Measurements from ENCODE around the gene CTPS2.
"Not testable (repeated sequence)": the region's sequence is repeated elsewhere in the genome, so short reads cannot be mapped to it uniquely, and the experiment has no call there.

CTPS2 gene

DNA sequence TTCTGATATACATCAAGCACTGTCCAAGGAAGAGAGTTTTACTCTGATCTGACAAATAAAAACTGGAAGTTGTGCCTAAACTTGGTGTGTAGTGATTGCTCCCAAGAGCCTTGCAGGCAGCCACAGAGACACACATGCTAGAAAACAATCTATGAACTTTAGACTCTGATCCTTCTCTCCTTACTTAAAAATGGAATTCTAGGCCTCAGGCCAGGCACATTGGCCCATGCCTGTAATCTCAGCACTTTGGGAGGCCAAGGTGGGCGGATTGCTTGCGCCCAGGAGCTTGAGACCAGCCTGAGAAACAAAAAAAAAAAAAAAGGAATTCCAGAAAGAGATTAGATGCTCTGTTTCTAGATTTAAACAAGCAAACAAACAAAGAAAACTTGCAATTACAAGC lies 108.1 kb downstream of the CTPS2 start:
- no peak for DNase-seq (ENCODE audit: low spot score)
- no peak for FAIRE-seq

GRCh38 chrX:16603822-16604221 lies 108.6 kb downstream of the CTPS2 start:
- DNase-seq (ENCODE audit: low spot score) = no peak
- FAIRE-seq = no peak

DNA sequence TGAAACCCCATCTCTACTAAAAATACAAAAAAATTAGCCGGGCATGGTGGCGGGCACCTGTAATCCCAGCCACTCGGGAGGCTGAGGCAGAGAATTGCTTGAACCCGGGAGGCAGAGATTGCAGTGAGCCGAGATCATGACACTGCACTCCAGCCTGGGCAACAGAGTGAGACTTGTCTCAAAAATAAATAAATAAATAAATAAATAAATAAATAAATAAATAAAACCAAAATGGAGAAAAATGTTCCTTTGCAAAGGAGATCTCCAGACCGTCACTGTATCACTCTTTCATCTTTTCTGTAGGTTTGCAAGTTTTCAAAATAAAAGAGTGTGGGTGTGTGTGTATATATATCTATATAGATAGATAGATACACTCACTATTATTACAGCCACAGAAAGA lies 109.2 kb downstream of the CTPS2 start:
- not testable (repeated sequence) for FAIRE-seq; DNase-seq (ENCODE audit: low spot score)

- FAIRE-seq = no peak
- no peak for DNase-seq (ENCODE audit: low spot score)
Measured at GRCh38 chrX:16601885-16602284, 110.6 kb downstream of the CTPS2 start.

GRCh38 chrX:16594490-16594889 lies 118.0 kb downstream of the CTPS2 start:
- FAIRE-seq (no peak), DNase-seq (ENCODE audit: low spot score) (no peak)

GRCh38 chrX:16593801-16594200 lies 118.7 kb downstream of the CTPS2 start:
- no peak for DNase-seq (ENCODE audit: low spot score)
- FAIRE-seq = no peak

GRCh38 chrX:16592194-16592770 lies 120.2 kb downstream of the CTPS2 start:
- DNase-seq (ENCODE audit: low spot score) = no peak
- FAIRE-seq = no peak

DNA sequence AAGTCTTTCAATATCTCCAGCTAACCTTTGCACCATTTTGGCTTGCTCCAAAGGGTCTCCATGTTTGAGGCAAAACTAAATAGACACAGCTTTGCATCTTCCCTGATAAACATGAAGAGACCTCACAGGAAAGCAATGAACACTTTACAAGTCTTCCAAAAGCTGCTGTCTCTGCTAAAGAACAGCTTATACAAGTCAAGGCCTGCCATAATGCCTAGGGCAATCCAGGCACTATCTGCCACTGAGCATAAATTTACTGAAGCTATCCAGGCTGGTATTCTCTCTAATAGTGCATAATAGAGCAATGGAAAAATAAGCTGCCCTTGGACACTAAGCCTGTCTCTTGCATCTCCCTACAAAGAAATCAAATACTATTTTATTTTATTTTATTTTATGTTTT lies 122.6 kb downstream of the CTPS2 start:
- no peak for DNase-seq (ENCODE audit: low spot score)
- FAIRE-seq = no peak

DNA sequence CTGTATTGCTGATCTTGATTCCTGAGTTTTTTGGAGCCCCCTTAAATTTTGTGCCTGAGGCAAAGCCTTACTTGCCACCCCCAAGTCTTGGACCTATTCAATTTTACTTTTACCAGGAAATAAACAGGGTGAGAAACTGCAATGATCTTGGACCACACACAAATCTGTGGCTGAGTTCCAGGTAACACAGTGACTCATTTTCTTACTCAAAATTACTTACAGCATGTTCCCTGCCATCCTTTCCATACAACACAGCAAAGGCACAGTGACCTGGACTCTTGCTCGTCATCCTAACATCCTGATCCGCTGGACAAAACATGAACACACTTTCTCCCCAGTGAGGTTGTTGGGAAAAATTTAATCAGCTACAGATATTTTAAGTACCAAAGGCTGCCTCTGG lies 123.3 kb downstream of the CTPS2 start:
- FAIRE-seq = no peak
- DNase-seq (ENCODE audit: low spot score) = peak; percentile 9

DNA sequence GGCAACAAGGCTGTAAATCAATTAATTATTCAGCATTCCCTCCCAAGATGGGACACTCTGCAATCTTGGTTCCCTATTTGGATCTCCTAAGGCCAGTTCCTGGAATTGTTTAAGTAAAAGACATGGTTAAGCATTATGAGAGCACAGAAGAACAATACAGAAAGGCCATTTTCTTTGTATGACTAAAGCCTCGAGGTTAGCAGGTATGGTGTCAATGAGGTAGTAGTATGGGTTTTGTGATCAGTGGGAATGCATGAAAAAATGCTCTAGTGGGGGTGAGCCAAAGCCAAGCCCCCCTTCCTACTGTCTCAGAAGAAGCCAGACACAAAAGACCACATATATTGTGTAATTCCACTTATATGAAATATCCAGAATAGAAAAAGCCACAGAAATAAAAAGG lies 124.2 kb downstream of the CTPS2 start:
- no peak for FAIRE-seq
- no peak for DNase-seq (ENCODE audit: low spot score)

- FAIRE-seq = no peak
Measured at GRCh38 chrX:16587836-16588235, 124.6 kb downstream of the CTPS2 start.

DNA sequence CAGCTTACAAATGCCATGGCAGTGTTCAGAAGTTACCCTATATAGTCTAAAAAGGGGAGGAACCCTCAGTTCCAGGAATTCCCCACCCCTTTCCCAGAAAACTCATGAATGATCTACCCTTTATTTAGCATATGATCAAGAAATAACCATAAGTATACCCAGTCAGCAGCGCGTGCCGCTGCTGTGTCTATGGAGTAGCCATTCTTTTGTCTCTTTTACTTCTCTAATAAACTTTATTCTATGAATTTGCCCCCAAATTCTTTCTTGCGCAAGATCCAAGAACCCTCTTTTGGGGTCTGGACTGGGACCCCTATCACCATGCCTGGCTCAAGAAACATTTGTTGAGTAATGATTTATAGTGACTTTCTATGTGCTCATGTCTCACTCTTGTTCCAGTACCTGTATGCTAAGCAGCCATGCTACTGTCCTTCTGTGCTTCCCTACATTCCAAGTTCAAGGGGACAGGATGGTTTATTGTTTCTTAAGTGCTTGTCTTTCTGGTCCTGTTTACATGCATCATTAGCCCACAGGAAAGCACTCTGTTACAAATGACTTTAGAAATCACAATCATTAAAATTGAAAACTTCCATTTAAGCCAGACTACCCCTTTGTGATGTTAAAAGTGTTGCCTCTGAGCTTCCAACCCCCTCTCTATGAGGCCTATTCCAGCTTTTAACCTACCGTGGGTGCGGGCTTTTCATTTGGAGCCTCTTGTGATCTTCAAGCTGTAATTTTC lies 125.9 kb downstream of the CTPS2 start:
- no peak for FAIRE-seq

More at GRCh38 chrX:16587836-16588235, 124.6 kb downstream of the CTPS2 start:
- DNase-seq (ENCODE audit: low spot score) = no peak

GRCh38 chrX:16585486-16586376 lies 126.7 kb downstream of the CTPS2 start:
- no peak for FAIRE-seq
- no peak for DNase-seq (ENCODE audit: low spot score)

More for the DNA sequence above, 125.9 kb downstream of the CTPS2 start:
- no peak for DNase-seq (ENCODE audit: low spot score)

GRCh38 chrX:16580004-16580797 lies 132.3 kb downstream of the CTPS2 start:
- not testable (repeated sequence) for DNase-seq (ENCODE audit: low spot score); FAIRE-seq

DNA sequence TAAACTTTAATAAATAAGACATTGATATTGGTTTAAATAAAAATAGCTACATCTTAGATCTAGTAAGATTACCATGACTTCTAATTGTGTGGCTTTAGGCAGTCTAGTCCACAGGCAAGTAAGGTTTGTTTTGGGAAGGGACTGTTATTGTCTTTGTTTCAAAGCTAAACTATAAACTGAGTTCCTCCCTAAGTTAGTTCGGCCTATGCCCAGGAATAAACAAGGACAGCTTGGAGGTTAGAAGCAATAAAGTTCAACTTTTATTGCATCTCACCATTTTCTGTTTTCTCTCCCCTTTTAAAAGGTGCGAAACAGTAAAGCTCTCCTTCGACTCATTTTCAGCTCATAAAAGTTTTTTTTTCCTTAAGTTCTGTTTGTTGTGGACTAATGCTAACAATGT lies 133.0 kb downstream of the CTPS2 start:
- FAIRE-seq (no peak), DNase-seq (ENCODE audit: low spot score) (no peak)

DNA sequence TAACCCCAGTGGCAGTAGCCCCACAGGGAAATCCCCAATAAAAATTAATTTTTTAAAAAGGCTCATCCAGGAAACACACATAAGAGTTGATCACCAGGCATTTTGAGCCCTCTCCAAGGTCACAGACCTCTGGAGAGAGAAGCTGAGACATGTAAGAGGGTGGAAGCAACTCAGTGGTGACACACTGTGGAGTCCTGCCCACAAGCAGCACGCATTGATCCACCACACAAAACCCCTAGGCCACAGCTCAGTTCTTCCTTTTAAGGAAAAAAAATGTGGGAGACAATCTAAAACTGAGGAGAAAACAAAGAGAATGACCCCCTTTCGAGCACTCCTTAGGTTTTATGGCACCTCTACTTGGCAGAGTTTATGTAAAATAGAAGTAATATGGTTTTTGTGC lies 134.3 kb downstream of the CTPS2 start:
- no peak for FAIRE-seq

GRCh38 chrX:16577483-16578029 lies 134.9 kb downstream of the CTPS2 start:
- DNase-seq (ENCODE audit: low spot score) = no peak
- no peak for FAIRE-seq

More for the DNA sequence above, 134.3 kb downstream of the CTPS2 start:
- DNase-seq (ENCODE audit: low spot score) = no peak

DNA sequence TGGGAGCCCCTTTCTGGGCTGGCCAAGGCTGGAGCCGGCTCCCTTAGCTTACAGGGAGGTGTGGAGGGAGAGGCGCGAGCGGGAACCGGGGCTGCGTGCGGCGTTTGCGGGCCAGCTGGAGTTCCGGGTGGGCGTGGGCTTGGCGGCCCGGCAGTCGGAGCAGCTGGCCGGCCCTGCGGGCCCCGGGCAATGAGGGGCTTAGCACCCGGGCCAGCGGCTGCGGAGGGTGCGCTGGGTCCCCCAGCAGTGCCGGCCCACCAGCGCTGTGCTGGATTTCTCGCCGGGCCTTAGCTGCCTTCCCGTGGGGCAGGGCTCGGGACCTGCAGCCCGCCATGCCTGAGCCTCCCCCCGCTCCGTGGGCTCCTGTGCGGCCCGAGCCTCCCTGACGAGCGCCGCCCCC lies 137.1 kb downstream of the CTPS2 start:
- not testable (repeated sequence) for FAIRE-seq; DNase-seq (ENCODE audit: low spot score)

DNA sequence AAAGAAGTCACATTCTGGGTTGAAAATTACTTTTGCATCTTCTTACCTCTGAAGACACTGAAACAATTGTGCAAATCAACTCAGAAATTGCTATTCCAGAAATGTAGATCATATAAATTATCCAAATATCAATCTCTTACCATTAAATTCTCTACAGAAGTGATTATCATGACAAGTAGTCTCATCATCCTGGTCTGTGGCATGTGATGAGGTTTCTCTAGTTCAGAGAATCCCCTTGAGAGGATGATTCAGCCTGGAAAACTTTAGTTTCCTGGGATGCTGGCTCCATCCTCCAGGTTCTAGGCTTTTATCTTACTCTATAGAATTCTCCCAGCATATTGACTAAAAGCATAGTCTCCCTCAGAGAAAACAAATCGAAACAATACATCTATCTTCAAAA lies 138.7 kb downstream of the CTPS2 start:
- no peak for FAIRE-seq
- peak; percentile 11 for DNase-seq (ENCODE audit: low spot score)

DNA sequence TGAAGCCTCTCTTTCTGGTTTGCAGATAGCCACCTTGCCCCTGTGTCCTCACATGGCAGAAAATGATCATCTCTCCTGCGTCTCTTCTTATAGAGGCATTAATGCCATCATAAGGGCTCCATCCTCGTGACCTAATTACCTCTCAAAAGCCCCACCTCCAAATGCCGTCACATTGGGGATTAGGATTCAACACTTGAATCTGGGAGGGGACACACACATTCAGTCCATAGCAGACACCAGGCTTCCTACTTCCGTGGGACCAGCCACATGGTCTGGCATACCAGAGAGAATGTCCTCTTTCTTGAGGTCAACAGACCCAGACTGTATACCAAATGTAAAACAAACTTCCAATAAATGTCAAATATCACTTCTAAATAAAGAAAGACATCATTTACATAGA lies 144.8 kb downstream of the CTPS2 start:
- FAIRE-seq = no peak
- DNase-seq (ENCODE audit: low spot score) = no peak

DNA sequence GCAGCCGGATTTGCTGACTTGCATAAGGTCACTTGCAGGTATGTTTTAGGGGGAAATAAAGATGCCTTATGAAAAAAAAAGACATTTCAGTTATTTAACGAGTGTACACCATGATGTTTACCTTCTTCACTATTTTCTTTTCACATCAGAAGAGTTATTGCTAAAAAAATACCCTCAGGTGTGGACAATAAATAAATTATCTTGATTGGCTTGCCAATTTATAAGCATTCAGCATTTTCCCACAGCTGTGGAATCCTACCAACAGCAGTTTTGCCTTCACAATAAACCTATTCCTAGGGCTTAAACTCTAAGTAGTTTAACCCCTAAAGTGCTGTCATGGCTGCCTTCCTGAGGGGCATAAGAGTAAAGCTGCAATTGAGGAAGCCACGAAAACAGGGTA lies 145.9 kb downstream of the CTPS2 start:
- FAIRE-seq (no peak), DNase-seq (ENCODE audit: low spot score) (no peak)

Data from urothelium cell line (cell line).